Heart left ventricle (tissue), 16 donors: Measurements from ENCODE around the gene OLFML2B. TPM values are rescaled to one million over a fixed set of nuclear protein-coding genes. Genes with fewer than 3 reads are reported as not detected.
A peak's percentile ranks its signal among the peaks of the same experiment; 100 is the strongest.

Experiments used
- ATAC-seq, 4 donors: fragments of 200-7000 bp; cut with Tn5 transposase; one replicate each; pipeline ENCODE4 v1.9.1; 2020 to 2022; ENCODE audit warnings: moderate library complexity in 4 of 4, mild to moderate bottlenecking in 3 of 4, moderate number of reproducible peaks in 1 of 4
- DNase-seq, 5 donors: peaks; one replicate each; pipeline ENCODE4 v3.0.0-alpha.2; 2020
- H3K27ac ChIP-seq, 12 donors: fragments of 200-600 bp; sonication (generic) in 4 of 12; one replicate each; pipeline versions ENCODE4 v1.5.0 to v1.8.0; 2016 to 2022; ENCODE audit warnings: mild to moderate bottlenecking in 2 of 12
- H3K27me3 ChIP-seq, 9 donors: fragments of 200-600 bp; sonication (generic) in 2 of 9; one replicate each; pipeline versions ENCODE4 v1.5.1 to v1.8.0; 2016 to 2022; ENCODE audit warnings: mild to moderate bottlenecking in 3 of 9
- H3K36me3 ChIP-seq, 9 donors: fragments of 200-600 bp; sonication (generic) in 2 of 9; one replicate each; pipeline versions ENCODE4 v1.5.0 to v1.8.0; 2018 to 2022; ENCODE audit warnings: mild to moderate bottlenecking in 2 of 9
- H3K4me1 ChIP-seq, 12 donors: fragments of 200-600 bp; sonication (generic) in 4 of 12; one replicate each; pipeline versions ENCODE4 v1.5.0 to v1.8.0; 2016 to 2022; ENCODE audit warnings: mild to moderate bottlenecking in 3 of 12
- H3K4me3 ChIP-seq, 12 donors: fragments of 200-600 bp; sonication (generic) in 4 of 12; one replicate each; pipeline versions ENCODE4 v1.5.0 to v1.8.0; 2017 to 2022; ENCODE audit warnings: mild to moderate bottlenecking in 9 of 12, moderate library complexity in 4 of 12
- H3K9me3 ChIP-seq, 12 donors: fragments of 200-600 bp; sonication (generic) in 4 of 12; one replicate each; pipeline versions ENCODE4 v1.5.0 to v1.8.0; 2016 to 2022; ENCODE audit warnings: mild to moderate bottlenecking in 1 of 12
- CTCF ChIP-seq, 12 donors: fragments of 200-600 bp; sonication (generic) in 4 of 12; IDR thresholded peaks; one replicate each; pipeline versions ENCODE4 v1.5.0 to v1.8.0; 2018 to 2022; ENCODE audit warnings: antibody characterized with exemption in 12 of 12, mild to moderate bottlenecking in 5 of 12
- POLR2A ChIP-seq, 2 donors: fragments of 450-650 bp; IDR thresholded peaks; one replicate each; pipeline ENCODE4 v1.6.1; 2017; ENCODE audit warnings: antibody characterized with exemption in 2 of 2, mild to moderate bottlenecking in 2 of 2, moderate library complexity in 2 of 2
- WGBS, 4 donors: extraction: QIAGEN DNeasy Blood & Tissue Kit in 2 of 4; methylation state at CpG; one replicate each; pipeline versions ENCODE4 v1.1.5 to v1.1.7; 2013 to 2018; 5-methylcytosine and 5-hydroxymethylcytosine counted together
- intact Hi-C, 10 donors: fragments of 100-400 bp; cut with DNase I; formaldehyde crosslinking; loops; one replicate each; pipeline versions ENCODE4 v1.11.1 to v1.14.2; 2022
- polyA plus RNA-seq, 2 donors: library from polyadenylated mRNA; stranded (reverse); fragments of 200-250 nt; gene quantifications; one replicate each; pipeline ENCODE4 v1.2.3, GENCODE V29; 2013
- total RNA-seq, 9 donors: library from RNA; depleted of rRNA in 2 of 9; stranded (reverse); fragments of >200 nt in 2 of 9; fragmentation: NEBNext Ultra II Directional in 3 of 9; extraction: Animal tissue kit (Norgen Biotek cat#: 25700) in 3 of 9; gene quantifications; one replicate each; pipeline versions ENCODE4 v1.1.0 to v1.2.4, GENCODE V29; 2016 to 2023
- donor health status: ischemic (EF 13 %, LVEDD 7.1; RV severe dilation, severe dysfunction).
- donor health status: healthy with polysubstance abuse.
- donor health status: DM: no; HTN: yes; CAD: no.
- donor health status: DM: no; HTN: no; CAD: no.
- donor health status: ischemic (EF 25% LVEDD 6.9; RV normal size, moderate dysfunction).
- donor health status: ischemic (EF 25% LVEDD 5.7; RV mildly dilated, moderate dysfunction).
- donor health status: healthy.
- donor health status: DM: yes; HTN: yes; CAD: no.
- donor health status: ischemic (EF 35%, LVEDD 5.7; RV mildly dilated, moderate dysfunction).
- donor health status: nonischemic (EF 11% LVEDD 7.7; RV severe dilation, severe dysfunction).
- donor health status: DM: yes; HTN: yes; CAD: no.
- donor health status: PGD.
- donor health status: ischemic (EF 29% LVEDD 5.4; RV normal size, mild dysfunction).
- donor health status: nonischemic (EF 23%, LVEDD 6.1; RV moderate dilation, normal function).

The OLFML2B gene
- total and polyA plus RNA-seq, 11 donors = 0.75 to 39.2 (median 2.8) TPM

GRCh38 chr1:161986328-161986727 lies 37.3 kb downstream of the OLFML2B start:
- H3K4me3 ChIP-seq = no peak overlapping the region
- DNase-seq (peak in 2 of 5 donors; percentile 49 to 70), ATAC-seq (peak in 2 of 4 donors; percentile 39 to 48)
- peaks cover 0 to 18% (median 0%) of the 10 kb centered on the region in 12 donors for H3K4me1 ChIP-seq
- peaks cover 0 to 15% (median 8%) of the 10 kb centered on the region in 12 donors for H3K9me3 ChIP-seq
- H3K27ac ChIP-seq = peak overlapping the region in 1 of 12 donors; percentile 65
- 68 to 85% (median 75%) methylated on average over 4 of the region's 4 CpGs for WGBS, 4 donors
- peaks cover 0 to 17% (median 0%) of the 10 kb centered on the region in 9 donors for H3K36me3 ChIP-seq
- intact Hi-C loops = no loop called here
- no peaks in the 10 kb centered on the region for H3K27me3 ChIP-seq
- TF ChIP-seq POLR2A (IDR thresholded peaks at IDR 0.05) (no peak), CTCF (IDR thresholded peaks at IDR 0.05) (no peak)

- 73 to 91% (median 76%) methylated on average over 5 of the region's 5 CpGs for WGBS, 4 donors
- peaks cover 0 to 15% (median 8%) of the 10 kb centered on the region in 12 donors for H3K9me3 ChIP-seq
- H3K4me3 ChIP-seq = no peak overlapping the region
- DNase-seq = no peak
- peak overlapping the region in 1 of 12 donors; percentile 65 for H3K27ac ChIP-seq
- intact Hi-C loops = no loop called here
- ATAC-seq = no peak
- H3K36me3 ChIP-seq = peaks cover 0 to 17% (median 0%) of the 10 kb centered on the region in 9 donors
- TF ChIP-seq POLR2A (IDR thresholded peaks at IDR 0.05) = no peak
- TF ChIP-seq CTCF (IDR thresholded peaks at IDR 0.05) = no peak
- H3K4me1 ChIP-seq = peaks cover 0 to 15% (median 0%) of the 10 kb centered on the region in 12 donors
- H3K27me3 ChIP-seq = no peaks in the 10 kb centered on the region
These were observed 38.3 kb downstream of the OLFML2B start for GRCh38 chr1:161985301-161985822.

GRCh38 chr1:161983725-161984124 lies 39.9 kb downstream of the OLFML2B start:
- Histone ChIP-seq H3K27me3 (no peaks in the 10 kb centered on the region), H3K4me1 (peaks cover 0 to 1% (median 0%) of the 10 kb centered on the region in 12 donors), H3K9me3 (peaks cover 0 to 15% (median 8%) of the 10 kb centered on the region in 12 donors), H3K27ac (no peak overlapping the region), H3K36me3 (peaks cover 0 to 17% (median 0%) of the 10 kb centered on the region in 9 donors), H3K4me3 (no peak overlapping the region)
- TF ChIP-seq POLR2A (IDR thresholded peaks at IDR 0.05) = no peak
- no peak for TF ChIP-seq CTCF (IDR thresholded peaks at IDR 0.05)
- no peak for ATAC-seq
- 90 to 96% (median 92%) methylated on average over 14 to 22 of the region's 22 CpGs for WGBS, 4 donors
- intact Hi-C loops = no loop called here
- DNase-seq = no peak

- ATAC-seq = no peak
- H3K36me3 ChIP-seq = peaks cover 0 to 17% (median 0%) of the 10 kb centered on the region in 9 donors
- H3K4me3 ChIP-seq = no peak overlapping the region
- H3K27ac ChIP-seq = no peak overlapping the region
- intact Hi-C loops = no loop called here
- peaks cover 0 to 12% (median 8%) of the 10 kb centered on the region in 12 donors for H3K9me3 ChIP-seq
- H3K4me1 ChIP-seq = no peaks in the 10 kb centered on the region
- 67 to 78% (median 72%) methylated on average over 9 of the region's 9 CpGs for WGBS, 4 donors
- no peaks in the 10 kb centered on the region for H3K27me3 ChIP-seq
- DNase-seq = no peak
- TF ChIP-seq POLR2A (IDR thresholded peaks at IDR 0.05) (no peak), CTCF (IDR thresholded peaks at IDR 0.05) (no peak)
These were observed 40.8 kb downstream of the OLFML2B start for GRCh38 chr1:161982917-161983316.
